Chondrocyte (in vitro differentiated cells): ENCODE data around the gene DKK3. TPM values are rescaled to one million over a fixed set of nuclear protein-coding genes. Genes with fewer than 3 reads are reported as not detected.

Experiments used
- DNase-seq: peaks from one replicate; pipeline ENCODE4 v3.0.0; 2021; ENCODE audit warnings: mixed read lengths, low spot score
- H3K27ac Mint-ChIP-seq: one replicate; pipeline ENCODE4 v1.8.0; 2021; ENCODE audit warnings: mild to moderate bottlenecking, moderate library complexity, mixed read lengths; ENCODE audit not compliant: unreplicated experiment
- H3K27me3 Mint-ChIP-seq: 2 replicates; pipeline ENCODE4 v1.8.0; 2021; ENCODE audit warnings: low read depth, mixed read lengths
- H3K36me3 Mint-ChIP-seq: 2 replicates; pipeline ENCODE4 v1.8.0; 2021; ENCODE audit warnings: low read depth, mixed read lengths
- H3K4me1 Mint-ChIP-seq: 2 replicates; pipeline ENCODE4 v1.8.0; 2021; ENCODE audit warnings: low read depth, mild to moderate bottlenecking, mixed read lengths
- H3K4me3 Mint-ChIP-seq: one replicate; pipeline ENCODE4 v1.8.0; 2021; ENCODE audit warnings: mild to moderate bottlenecking, moderate library complexity, mixed read lengths; ENCODE audit not compliant: unreplicated experiment
- H3K9me3 Mint-ChIP-seq: 2 replicates; pipeline ENCODE4 v1.8.0; 2021; ENCODE audit warnings: low read depth, mixed read lengths
- CTCF ChIP-seq: fragments of 200-600 bp; sonication (generic); IDR thresholded peaks from 2 replicates; pipeline ENCODE4 v1.5.0; 2021; ENCODE audit warnings: antibody characterized with exemption, mild to moderate bottlenecking, moderate library complexity
- total RNA-seq: library from RNA; stranded (reverse); gene quantifications from 3 replicates; pipeline ENCODE4 v1.2.1, GENCODE V29; 2021

Gene DKK3
- total RNA-seq, 1 donor from 2014 or later, result 575 TPM

GRCh38 chr11:11985954-11986949, 22.2 kb downstream of the DKK3 start:
- no peaks in the 10 kb centered on the region for H3K9me3 Mint-ChIP-seq
- H3K27ac Mint-ChIP-seq, result peak overlapping the region; percentile 88
- no peak overlapping the region for H3K4me3 Mint-ChIP-seq
- H3K4me1 Mint-ChIP-seq, result peaks cover 93% of the 10 kb centered on the region
- H3K27me3 Mint-ChIP-seq, result no peaks in the 10 kb centered on the region
- no peak for DNase-seq
- H3K36me3 Mint-ChIP-seq, result peaks cover 10% of the 10 kb centered on the region
- TF ChIP-seq CTCF, result no peak

GRCh38 chr11:11985016-11985715, 23.3 kb downstream of the DKK3 start:
- Mint-ChIP-seq H3K4me3 (no peak overlapping the region), H3K36me3 (peaks cover 9% of the 10 kb centered on the region), H3K9me3 (no peaks in the 10 kb centered on the region), H3K27me3 (no peaks in the 10 kb centered on the region), H3K4me1 (peaks cover 93% of the 10 kb centered on the region), H3K27ac (peak overlapping the region; percentile 88)
- no peak for TF ChIP-seq CTCF
- no peak for DNase-seq

- Mint-ChIP-seq H3K27ac (peak overlapping the region; percentile 88), H3K4me3 (no peak overlapping the region), H3K36me3 (peaks cover 9% of the 10 kb centered on the region), H3K27me3 (no peaks in the 10 kb centered on the region), H3K4me1 (peaks cover 94% of the 10 kb centered on the region), H3K9me3 (no peaks in the 10 kb centered on the region)
- TF ChIP-seq CTCF, result no peak
- DNase-seq, result no peak
These were observed 23.9 kb downstream of the DKK3 start for GRCh38 chr11:11984563-11984962.

- DNase-seq, result no peak
- Mint-ChIP-seq H3K9me3 (no peaks in the 10 kb centered on the region), H3K4me3 (no peak overlapping the region), H3K27ac (peak overlapping the region; percentile 88), H3K4me1 (peaks cover 95% of the 10 kb centered on the region), H3K27me3 (no peaks in the 10 kb centered on the region), H3K36me3 (peaks cover 8% of the 10 kb centered on the region)
- TF ChIP-seq CTCF, result no peak
These were observed 25.0 kb downstream of the DKK3 start for GRCh38 chr11:11983427-11983826.

GRCh38 chr11:11982975-11983374, 25.5 kb downstream of the DKK3 start:
- Mint-ChIP-seq H3K9me3 (no peaks in the 10 kb centered on the region), H3K27me3 (no peaks in the 10 kb centered on the region), H3K4me3 (no peak overlapping the region), H3K4me1 (peaks cover 95% of the 10 kb centered on the region), H3K36me3 (peaks cover 9% of the 10 kb centered on the region), H3K27ac (peak overlapping the region; percentile 88)
- no peak for TF ChIP-seq CTCF
- DNase-seq, result no peak
